DOHH2 (cell line): ENCODE measurements around the gene ELP4.
"Not testable (repeated sequence)": the region's sequence is repeated elsewhere in the genome, so short reads cannot be mapped to it uniquely, and the experiment has no call there.

ENCODE experiments used
- H3F3A ChIP-seq: fragments of 200-600 bp; sonication (generic), shearing (Covaris generic); 2 replicates; pipeline ENCODE4 v1.6.0; 2016; ENCODE audit warnings: antibody characterized with exemption, mild to moderate bottlenecking; ENCODE audit not compliant: control insufficient read depth, insufficient read depth
- H3K27ac ChIP-seq: fragments of 200-600 bp; sonication (generic); 2 replicates; pipeline ENCODE4 v1.5.1; 2014; ENCODE audit warnings: low read depth, mild to moderate bottlenecking, low read length, moderate library complexity
- H3K27me3 ChIP-seq: fragments of 200-600 bp; sonication (generic); 2 replicates; pipeline ENCODE4 v1.6.1; 2014; ENCODE audit warnings: mild to moderate bottlenecking, low read length, mixed read lengths; ENCODE audit not compliant: control insufficient read depth
- H3K36me3 ChIP-seq: fragments of 200-600 bp; sonication (generic); 2 replicates; pipeline ENCODE4 v1.6.1; 2014; ENCODE audit warnings: mild to moderate bottlenecking, low read length, moderate library complexity, mixed read lengths; ENCODE audit not compliant: control insufficient read depth
- H3K4me1 ChIP-seq: fragments of 200-600 bp; sonication (generic); 2 replicates; pipeline ENCODE4 v1.6.1; 2014; ENCODE audit warnings: mild to moderate bottlenecking, low read length, mixed read lengths; ENCODE audit not compliant: control insufficient read depth
- H3K4me2 ChIP-seq: fragments of 200-600 bp; sonication (generic); 2 replicates; pipeline ENCODE4 v1.6.0; 2014; ENCODE audit warnings: mild to moderate bottlenecking, low read length, moderate library complexity
- H3K4me3 ChIP-seq: fragments of 200-600 bp; sonication (generic); 2 replicates; pipeline ENCODE4 v1.5.1; 2014; ENCODE audit warnings: mild to moderate bottlenecking, low read length, mixed read lengths
- H3K79me2 ChIP-seq: fragments of 200-600 bp; sonication (generic); 2 replicates; pipeline ENCODE4 v1.6.1; 2014; ENCODE audit warnings: mild to moderate bottlenecking, low read length, mixed read lengths; ENCODE audit not compliant: control insufficient read depth
- H3K9me2 ChIP-seq: fragments of 200-600 bp; sonication (generic); replicated peaks from 2 replicates; pipeline ENCODE4 v1.6.1; 2014; ENCODE audit warnings: mild to moderate bottlenecking, low read length, mixed read lengths; ENCODE audit not compliant: control insufficient read depth
- H3K9me3 ChIP-seq: fragments of 200-600 bp; sonication (generic); 2 replicates; pipeline ENCODE4 v1.6.1; 2014; ENCODE audit warnings: antibody characterized with exemption, low read length, mixed read lengths; ENCODE audit not compliant: control insufficient read depth, insufficient read depth
- H4K20me1 ChIP-seq: fragments of 200-600 bp; sonication (generic); 2 replicates; pipeline ENCODE4 v1.6.0; 2014; ENCODE audit warnings: low read depth, mild to moderate bottlenecking, antibody characterized with exemption, low read length, moderate library complexity; ENCODE audit not compliant: control insufficient read depth, insufficient read depth
- EZH2phosphoT487 ChIP-seq: fragments of 200-600 bp; sonication (generic); IDR thresholded peaks from 2 replicates; pipeline ENCODE4 v1.6.1; 2017; ENCODE audit warnings: borderline replicate concordance, mild to moderate bottlenecking, antibody characterized with exemption, low read length, moderate library complexity, mixed read lengths
- TF ChIP-seq, protein P1 (sequence below): fragments of 200-600 bp; sonication (generic); IDR thresholded peaks from one replicate; pipeline ENCODE4 v1.5.1; 2014; ENCODE audit warnings: antibody characterized with exemption, mild to moderate bottlenecking, low read depth, low read length; ENCODE audit not compliant: poor library complexity, severe bottlenecking

The ELP4 gene

DNA sequence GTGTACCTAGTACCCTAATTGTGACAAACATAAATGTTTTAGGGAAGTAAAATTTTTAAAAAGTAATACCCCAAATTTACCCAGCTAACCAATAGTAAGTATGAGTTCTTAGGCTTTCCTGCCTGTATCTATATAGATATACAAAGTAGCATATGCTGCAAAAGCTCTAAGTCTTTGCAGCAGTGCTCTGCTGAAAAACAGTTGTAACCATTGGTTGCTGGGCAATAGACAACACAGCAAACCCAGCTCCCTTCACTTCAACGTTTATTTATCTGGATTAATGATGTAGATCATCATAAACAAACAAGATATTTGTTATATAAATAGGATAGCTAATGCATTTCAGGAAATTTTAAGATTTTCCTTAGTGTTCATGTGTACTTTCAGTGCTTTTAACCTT lies 218.9 kb downstream of the ELP4 start:
- Histone ChIP-seq H3K4me1 (no peaks in the 10 kb centered on the region), H3K27me3 (no peaks in the 10 kb centered on the region), H3K4me2 (no peak overlapping the region), H3K79me2 (no peaks in the 10 kb centered on the region), H3K9me2 (no peaks in the 10 kb centered on the region), H3K4me3 (no peak overlapping the region), H3F3A (no peaks in the 10 kb centered on the region), H3K9me3 (no peaks in the 10 kb centered on the region; the same call in 1 of the 2 replicates), H4K20me1 (no peaks in the 10 kb centered on the region), H3K36me3 (no peaks in the 10 kb centered on the region), H3K27ac (no peak overlapping the region)
- TF ChIP-seq, protein P1, sequence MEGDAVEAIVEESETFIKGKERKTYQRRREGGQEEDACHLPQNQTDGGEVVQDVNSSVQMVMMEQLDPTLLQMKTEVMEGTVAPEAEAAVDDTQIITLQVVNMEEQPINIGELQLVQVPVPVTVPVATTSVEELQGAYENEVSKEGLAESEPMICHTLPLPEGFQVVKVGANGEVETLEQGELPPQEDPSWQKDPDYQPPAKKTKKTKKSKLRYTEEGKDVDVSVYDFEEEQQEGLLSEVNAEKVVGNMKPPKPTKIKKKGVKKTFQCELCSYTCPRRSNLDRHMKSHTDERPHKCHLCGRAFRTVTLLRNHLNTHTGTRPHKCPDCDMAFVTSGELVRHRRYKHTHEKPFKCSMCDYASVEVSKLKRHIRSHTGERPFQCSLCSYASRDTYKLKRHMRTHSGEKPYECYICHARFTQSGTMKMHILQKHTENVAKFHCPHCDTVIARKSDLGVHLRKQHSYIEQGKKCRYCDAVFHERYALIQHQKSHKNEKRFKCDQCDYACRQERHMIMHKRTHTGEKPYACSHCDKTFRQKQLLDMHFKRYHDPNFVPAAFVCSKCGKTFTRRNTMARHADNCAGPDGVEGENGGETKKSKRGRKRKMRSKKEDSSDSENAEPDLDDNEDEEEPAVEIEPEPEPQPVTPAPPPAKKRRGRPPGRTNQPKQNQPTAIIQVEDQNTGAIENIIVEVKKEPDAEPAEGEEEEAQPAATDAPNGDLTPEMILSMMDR: no peak
- TF ChIP-seq EZH2phosphoT487: no peak

DNA sequence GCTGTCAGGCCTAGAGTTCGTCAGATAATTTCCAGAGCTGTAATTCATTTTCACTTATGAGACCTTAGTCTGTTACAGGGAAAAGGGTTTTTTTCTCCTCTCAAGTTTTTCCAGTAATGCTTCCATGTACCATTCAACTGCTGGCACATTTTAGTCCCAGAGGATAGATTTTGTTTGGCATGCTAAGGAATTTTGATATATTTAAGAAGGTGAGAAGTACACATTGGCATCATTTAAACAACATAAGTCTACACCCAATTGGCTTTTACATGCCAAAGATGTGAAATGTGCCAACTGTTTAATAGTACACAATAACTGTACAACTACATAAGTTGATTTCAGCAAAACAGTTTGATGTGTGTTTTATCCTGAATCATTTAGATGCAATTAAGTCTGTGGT lies 230.6 kb downstream of the ELP4 start:
- Histone ChIP-seq H3K4me2 (no peak overlapping the region), H3K27ac (no peak overlapping the region), H3K36me3 (no peaks in the 10 kb centered on the region), H3K4me1 (no peaks in the 10 kb centered on the region), H3K9me2 (no peaks in the 10 kb centered on the region), H3K4me3 (no peak overlapping the region), H3K27me3 (no peaks in the 10 kb centered on the region), H4K20me1 (no peaks in the 10 kb centered on the region), H3K9me3 (no peaks in the 10 kb centered on the region), H3F3A (no peaks in the 10 kb centered on the region), H3K79me2 (no peaks in the 10 kb centered on the region)
- TF ChIP-seq, protein P1: no peak
- no peak for TF ChIP-seq EZH2phosphoT487

- H3F3A ChIP-seq, H3K4me1 ChIP-seq, H3K27ac ChIP-seq, H3K4me3 ChIP-seq, H3K9me2 ChIP-seq, H4K20me1 ChIP-seq, H3K27me3 ChIP-seq, H3K4me2 ChIP-seq, H3K9me3 ChIP-seq, H3K36me3 ChIP-seq, H3K79me2 ChIP-seq: not testable (repeated sequence)
These were observed 231.3 kb downstream of the ELP4 start for GRCh38 chr11:31740731-31741368.

- H3K27me3 ChIP-seq: no peaks in the 10 kb centered on the region
- H3K79me2 ChIP-seq: no peaks in the 10 kb centered on the region
- no peaks in the 10 kb centered on the region for H3K36me3 ChIP-seq
- no peaks in the 10 kb centered on the region for H3K9me3 ChIP-seq
- H3F3A ChIP-seq: no peaks in the 10 kb centered on the region
- no peak overlapping the region for H3K4me2 ChIP-seq
- H3K4me3 ChIP-seq: no peak overlapping the region
- TF ChIP-seq, protein P1: no peak
- TF ChIP-seq EZH2phosphoT487: no peak
- H3K27ac ChIP-seq: no peak overlapping the region
- H3K9me2 ChIP-seq: no peaks in the 10 kb centered on the region
- no peaks in the 10 kb centered on the region for H4K20me1 ChIP-seq
- 0 out of 2 replicates have a peak, but pooled peaks cover 4% of the 10 kb centered on the region for H3K4me1 ChIP-seq
These were observed 238.0 kb downstream of the ELP4 start for GRCh38 chr11:31747581-31747980.
